GM03348 (cell line): ENCODE data around the gene IGF2R.
A peak's percentile ranks its signal among the peaks of the same experiment; 100 is the strongest.
"Not testable (repeated sequence)": the region's sequence is repeated elsewhere in the genome, so short reads cannot be mapped to it uniquely, and the experiment has no call there.

ENCODE experiments used
- DNase-seq: peaks from one replicate; pipeline ENCODE4 v3.0.0; 2012; ENCODE audit warnings: low spot score

IGF2R gene

DNA sequence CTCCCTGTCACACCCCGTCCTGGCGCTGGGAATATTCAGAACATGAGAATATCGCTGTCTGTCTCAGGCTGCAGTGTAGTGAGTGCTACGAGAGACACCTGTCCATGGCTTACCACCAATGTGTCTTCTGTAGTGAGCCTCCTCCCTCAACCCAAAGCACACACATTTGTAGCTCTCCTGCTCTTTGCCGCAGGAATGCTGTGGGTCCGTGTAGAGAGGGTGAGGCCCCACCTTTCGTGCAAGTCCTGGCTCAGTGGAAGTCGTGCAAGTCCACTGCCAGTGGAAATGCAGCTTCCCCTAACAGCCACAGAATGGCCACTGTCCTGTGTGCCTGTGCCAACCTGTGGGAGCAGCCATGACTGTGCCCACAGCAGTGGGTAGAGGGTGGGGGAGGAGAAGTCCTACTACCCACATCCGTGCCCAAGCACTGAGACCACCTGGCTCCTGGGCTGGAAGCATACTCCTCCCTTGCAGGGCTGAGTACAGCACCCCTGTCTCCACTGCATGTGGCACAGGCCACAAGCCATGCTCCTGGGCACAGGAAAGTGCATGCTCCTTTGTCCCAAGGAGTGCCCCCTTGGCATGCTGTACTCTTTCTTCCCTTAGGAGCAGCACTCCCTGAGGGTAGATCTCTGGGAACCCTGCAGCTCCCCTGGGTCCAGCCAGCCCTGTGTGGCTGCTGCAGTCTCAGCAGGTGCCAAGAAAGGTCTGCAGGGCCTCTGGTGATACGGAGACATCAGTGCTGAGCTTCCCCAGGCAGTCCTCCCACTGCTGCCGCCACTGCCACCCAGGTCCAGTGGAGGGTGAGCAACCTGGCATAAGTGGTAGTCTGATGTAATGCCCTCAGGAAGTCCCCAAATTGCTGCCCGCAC, 28.0 kb downstream of the IGF2R start:
- DNase-seq, result no peak

DNA sequence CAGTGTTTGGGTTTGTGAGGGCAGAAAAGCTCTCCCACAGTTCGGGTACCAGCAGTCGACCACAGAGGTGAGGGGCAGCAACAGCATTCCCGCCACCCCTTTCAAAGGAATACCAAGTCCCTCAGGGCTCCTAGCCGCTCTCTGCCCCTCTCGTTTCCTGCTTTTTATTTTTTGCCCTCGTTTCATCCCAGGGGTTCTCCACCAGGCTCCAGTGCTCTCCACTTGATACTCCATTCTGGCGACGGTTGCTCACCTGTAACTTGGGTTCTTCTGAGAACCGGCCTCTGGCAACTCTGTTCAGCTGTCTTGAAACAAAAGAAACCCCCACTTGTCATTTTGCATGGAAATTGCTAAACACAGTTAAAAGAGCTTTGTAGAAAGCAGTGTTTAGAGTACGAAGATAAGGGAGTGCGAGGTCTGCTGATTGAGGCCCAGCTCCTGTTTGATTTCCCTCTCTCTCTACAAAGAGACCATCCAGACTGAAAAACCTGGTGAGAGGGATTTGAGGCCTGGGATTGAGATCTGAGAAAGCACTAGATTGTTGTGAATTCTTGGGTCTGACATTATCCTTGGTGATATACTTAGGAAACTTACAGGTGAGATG, 28.7 kb downstream of the IGF2R start:
- no peak for DNase-seq

DNA sequence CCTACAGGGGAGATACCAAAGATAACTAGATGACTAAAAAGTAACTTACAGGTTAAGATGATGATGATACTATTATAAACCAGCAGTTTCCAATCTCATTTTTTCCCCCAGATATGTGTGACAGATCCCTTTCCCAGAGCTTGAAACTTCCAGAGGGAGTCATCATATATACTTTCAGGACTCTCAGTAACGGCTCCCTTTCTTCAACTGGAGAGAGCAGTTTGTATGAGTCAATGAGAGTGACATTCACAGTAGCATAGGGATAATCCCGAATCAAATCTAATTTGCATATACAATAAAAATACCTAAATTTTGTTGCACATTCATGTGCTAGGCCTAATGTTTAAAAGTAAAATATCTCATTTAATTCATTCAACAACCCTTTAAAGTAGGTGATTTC, 29.7 kb downstream of the IGF2R start:
- DNase-seq, result no peak

DNA sequence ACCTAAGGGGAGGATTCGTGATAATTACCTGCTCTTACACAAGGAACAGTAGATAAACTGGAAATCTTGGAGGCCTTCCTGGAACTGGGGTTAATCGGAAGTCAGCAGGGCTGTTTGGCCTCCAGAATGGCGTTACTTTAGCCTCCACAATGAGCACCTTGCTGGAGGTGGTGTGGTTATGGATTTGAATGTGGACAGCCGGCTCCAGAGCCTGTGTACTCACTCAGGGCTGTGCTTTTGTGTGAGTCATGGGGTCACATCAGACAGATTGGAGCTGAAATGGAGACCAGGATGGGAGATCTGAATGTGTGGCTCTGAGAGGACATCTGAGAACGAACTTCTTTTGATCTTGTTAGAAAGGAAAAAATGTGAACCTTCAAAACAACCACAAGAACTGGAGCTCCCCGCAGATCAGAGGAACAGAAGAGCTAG, 30.4 kb downstream of the IGF2R start:
- DNase-seq, result no peak

DNA sequence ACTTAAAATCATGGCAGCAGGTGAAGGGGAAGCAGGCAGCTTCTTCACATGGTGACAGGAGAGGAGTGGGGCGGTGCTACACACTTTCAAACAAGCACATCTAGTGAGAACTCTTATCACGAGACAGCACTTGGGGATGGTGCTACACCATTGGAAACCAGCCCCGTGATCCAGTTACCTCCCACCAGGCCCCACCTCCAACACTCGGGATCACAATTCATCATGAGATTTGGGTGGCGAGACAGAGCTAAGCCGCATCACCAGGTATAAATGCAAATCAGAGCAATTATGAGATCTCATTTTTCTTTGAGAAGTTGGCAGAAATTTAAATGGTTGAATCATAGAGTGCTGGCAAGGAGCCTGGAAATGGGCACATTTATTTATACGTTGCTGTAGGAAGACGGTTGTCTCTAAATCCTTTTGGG, 31.4 kb downstream of the IGF2R start:
- no peak for DNase-seq

DNA sequence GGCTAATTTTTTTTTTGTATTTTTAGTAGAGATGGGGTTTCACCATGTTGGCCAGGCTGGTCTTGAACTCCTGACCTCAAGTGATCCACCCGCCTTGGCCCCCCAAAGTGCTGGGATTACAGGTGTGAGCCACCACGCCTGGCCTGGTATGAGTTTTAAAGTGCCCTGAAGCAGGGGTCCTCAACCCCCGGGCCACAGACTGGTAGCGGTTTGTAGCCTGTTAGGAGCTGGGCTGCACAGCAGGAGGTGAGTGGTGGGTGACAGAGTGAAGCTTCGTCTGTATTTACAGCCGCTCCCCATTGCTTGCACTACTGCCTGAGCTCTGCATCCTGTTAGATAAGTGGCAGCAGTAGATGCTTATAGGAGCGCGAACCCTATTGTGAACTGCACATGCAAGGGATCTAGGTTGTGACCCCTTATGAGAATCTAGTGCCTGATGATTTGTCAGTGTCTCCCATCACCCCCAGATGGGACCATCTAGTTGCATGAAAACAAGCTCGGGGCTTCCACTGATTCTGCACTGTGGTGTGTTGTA, 32.1 kb downstream of the IGF2R start:
- not testable (repeated sequence) for DNase-seq

DNA sequence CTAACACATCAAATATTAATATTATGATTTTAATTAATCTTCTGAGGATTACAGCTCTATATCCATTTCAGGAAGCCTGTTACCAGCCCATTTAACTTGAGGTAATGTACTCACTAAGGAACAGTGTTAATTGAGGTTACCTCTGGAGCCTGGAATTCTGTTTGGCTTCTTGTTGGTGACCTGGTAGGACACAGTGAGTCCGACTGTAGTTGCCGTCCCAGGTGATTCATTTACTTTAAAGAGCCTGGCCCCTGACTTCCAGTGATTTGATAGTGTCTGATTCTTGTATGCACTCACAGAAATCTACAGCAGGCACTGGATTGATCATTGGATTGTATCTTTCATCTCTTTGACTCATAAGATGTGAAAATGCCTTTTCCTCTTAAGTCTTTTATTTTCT, 34.0 kb downstream of the IGF2R start:
- DNase-seq, result no peak

DNA sequence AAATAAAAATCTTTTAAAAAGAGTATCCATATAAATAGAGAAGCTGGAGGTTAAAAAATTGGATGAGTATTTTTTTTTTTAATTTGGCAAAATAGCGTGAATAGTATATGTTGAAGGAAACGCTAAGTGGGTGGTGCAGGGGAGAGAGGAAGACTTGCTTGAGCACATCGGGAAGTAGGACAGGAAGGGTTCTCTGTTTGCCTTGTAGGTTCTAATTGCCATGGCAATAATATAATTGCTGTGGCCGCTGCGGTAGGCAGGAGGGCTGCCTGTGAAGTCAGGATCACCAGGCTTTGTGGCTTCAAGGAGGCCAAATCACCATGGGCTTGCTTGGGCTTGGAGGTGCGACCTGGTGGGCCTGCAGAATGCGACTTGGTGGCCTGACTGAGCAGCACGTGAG, 35.1 kb downstream of the IGF2R start:
- no peak for DNase-seq

DNA sequence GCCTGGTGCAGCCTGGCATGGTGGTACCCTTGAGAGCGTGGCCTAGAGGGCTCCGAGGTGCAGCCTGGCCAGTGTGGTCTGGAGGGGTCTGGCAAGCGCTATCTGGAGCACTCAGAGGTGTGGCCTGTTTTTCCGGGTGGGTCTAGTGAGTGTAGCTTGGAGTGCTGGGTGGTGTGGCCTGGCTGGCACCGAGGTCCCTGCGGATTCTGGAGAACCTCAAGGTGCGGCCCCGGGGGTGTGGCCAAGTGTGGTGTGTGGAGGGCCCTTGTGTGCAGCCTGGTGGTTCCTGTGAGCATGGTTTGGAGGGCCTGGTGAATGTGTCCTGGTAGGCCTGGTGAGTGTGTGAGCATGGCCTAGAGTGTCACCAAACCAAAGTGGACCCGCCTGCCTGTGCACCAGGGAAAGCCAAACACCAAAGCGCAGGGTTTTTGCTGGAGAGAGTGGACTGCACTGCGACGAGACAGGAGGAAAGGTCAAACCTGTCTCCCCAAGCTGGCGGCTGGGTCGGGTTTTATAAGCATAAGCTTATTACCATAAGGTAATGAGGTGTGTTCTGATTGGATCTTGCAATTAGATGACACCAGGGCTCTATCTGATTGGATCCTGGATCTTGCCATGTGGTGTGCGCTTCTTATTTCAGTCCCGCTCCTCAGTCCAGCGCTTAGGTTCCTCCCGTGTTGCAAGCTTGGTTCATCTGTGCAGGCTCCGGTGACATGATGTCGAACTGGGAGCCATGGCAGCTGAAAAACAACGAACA, 35.7 kb downstream of the IGF2R start:
- DNase-seq, result no peak

DNA sequence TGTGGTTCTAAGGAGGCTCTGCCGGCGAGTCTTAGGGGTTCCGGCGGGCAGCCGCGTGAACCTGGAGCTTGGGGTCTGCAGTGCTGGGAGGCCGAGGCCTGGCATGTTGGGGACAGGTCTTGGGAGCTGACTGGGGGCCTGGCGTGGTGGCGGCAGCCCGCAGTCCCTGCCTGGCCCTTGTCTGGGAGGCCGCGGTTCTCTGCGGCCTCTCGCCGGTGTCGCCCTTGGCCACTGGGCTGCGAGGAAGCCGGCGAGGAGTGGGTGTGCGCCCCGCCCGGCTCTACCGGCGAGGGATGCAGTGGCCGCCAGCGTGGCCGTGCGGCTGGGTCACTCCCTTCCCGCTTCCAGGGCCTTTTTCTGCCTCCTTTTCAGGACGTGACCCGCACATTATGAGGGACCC, 36.3 kb downstream of the IGF2R start:
- DNase-seq, result no peak

DNA sequence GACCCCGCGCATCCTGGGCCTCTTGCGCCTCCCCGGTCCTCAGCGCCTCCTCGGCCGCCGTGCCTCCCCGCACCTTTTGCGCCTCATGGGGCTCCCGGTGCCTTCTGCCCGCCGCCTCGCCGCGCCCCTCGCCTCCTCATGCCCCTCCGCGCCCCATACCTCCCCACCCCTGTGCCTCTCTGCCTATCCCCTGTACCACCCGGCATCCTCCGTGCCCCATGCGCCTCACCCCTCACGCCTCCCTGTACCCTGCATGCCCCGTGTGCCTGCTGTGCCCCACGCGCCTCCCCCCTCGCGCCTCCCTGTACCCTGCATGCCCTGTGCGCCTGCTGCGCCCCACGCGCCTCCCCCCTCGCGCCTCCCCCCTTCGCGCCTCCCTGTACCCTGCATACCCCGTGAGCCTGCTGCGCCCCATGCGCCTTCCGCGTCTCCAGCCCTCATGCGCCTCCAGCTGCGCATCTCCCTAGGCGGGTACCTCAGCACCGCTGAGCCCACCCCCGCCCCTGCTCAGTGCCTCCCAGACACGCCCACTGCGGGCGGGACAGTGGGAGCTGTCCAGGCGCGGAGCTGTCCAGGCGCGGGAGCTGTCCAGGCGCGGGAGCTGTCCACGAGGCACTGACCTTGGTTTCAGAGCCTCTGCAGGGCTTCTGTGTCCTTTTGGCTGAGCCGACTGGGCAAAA, 37.1 kb downstream of the IGF2R start:
- DNase-seq, result peak; percentile 56

DNA sequence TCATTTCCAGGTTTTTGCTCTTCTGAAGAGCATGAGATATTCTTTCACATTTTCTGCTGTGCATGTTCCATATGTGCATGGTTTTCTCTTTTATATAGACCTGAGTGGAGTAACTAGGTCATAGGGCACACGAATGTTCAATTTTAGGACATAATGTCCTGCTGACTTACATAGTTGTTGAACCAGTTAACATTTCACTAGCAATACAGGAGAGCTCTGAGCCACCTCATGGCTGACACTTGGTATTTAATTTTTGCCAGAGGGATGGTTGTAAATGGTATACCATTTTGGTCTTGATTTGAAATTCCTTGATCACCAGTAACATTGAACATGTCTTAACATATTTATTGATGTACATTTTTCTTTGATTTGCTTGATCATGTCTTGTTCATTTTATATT, 38.3 kb downstream of the IGF2R start:
- DNase-seq, result no peak

DNA sequence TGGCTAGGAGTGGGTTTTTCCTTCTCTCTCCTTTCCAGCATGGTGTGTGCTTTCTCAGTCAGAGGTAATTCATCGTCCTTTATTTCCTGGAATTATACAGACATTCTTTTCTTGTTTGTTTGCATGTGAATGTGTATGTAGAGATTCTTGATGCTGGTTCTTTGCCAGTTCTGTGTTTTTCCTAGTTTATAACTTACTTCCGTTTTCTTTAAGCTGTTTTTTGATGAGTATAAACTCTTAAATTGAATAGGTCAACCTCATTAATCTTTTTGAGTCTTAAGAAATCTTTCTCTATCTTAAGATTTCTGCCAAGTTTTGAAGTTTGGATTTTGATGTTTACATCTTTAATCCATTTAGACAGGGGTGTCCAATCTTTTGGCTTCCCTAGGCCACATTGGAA, 38.7 kb downstream of the IGF2R start:
- no peak for DNase-seq

DNA sequence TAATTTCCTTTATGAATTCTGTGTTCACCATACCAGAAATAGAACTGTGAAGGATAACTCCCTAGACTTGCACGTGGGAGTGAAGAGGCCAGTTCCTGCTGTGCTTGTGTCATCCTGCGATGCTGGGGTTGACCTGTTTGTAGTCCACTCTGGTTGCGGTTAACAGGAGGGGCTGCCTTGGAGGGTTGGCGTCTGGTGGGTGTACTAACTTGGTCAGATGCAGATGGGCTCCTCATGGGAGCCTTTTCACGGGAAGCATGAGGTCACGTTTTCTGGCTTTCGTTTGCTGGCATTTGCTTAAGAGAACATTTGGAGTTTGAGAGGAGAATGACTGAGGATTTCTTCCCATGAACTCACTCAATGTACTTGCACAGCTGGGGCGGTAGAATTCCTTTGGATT, 41.2 kb downstream of the IGF2R start:
- DNase-seq, result peak; percentile 51

DNA sequence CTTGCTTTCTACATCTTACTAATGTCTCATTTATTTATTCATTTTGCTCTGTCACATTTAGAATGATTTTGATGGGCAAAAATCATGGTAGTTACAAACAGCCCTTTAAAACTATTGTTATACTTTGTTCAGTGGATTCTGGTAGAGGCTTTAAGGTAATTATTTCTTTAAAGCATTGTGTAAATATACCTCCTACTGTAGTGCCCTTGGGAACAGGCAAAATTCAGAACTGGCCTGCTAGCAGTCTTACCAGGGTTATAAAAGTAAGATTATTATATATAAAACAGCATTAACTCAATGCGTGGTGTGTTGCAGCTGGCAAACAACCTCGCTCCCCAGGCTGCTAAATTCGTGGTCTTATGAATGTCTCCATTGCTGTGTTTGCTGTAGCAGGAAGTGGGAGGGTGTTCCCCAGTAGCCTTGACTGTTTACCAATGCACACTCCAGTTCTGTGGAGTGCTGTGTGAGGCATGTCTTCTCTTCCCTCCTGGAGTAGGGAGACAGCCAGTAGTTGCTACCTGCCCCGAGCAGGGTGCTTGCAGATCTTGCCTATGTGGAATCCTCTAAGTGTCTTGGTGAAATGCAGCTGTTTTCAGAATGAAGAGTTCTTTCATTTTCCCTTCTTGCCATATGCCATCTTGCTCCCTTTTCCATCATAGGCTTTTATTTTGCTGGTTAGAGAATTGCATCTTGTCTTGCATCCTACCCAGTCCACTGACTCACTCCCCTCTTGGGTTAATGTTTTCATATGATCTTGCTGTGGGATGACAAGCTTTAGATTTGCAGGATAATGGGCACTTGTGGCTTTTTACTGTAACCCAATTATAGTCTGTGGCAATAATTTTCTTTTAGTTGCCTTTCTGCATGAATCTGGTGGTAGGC, 45.3 kb downstream of the IGF2R start:
- no peak for DNase-seq

DNA sequence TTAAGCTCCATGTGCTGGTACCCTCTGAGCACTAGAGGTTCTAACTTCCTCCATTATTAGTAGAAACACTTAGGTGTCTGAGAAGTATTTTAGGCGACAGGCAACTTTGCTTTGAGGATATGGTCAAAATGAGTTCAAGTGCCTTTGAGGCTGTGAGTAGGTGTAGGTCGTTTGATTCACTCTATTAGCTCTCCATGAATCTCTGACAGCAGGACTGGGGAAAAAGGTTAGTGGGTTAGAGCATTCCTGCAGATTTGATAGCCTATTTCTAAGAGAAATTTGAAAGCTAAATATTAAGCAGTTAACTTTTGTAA, 45.9 kb downstream of the IGF2R start:
- no peak for DNase-seq

DNA sequence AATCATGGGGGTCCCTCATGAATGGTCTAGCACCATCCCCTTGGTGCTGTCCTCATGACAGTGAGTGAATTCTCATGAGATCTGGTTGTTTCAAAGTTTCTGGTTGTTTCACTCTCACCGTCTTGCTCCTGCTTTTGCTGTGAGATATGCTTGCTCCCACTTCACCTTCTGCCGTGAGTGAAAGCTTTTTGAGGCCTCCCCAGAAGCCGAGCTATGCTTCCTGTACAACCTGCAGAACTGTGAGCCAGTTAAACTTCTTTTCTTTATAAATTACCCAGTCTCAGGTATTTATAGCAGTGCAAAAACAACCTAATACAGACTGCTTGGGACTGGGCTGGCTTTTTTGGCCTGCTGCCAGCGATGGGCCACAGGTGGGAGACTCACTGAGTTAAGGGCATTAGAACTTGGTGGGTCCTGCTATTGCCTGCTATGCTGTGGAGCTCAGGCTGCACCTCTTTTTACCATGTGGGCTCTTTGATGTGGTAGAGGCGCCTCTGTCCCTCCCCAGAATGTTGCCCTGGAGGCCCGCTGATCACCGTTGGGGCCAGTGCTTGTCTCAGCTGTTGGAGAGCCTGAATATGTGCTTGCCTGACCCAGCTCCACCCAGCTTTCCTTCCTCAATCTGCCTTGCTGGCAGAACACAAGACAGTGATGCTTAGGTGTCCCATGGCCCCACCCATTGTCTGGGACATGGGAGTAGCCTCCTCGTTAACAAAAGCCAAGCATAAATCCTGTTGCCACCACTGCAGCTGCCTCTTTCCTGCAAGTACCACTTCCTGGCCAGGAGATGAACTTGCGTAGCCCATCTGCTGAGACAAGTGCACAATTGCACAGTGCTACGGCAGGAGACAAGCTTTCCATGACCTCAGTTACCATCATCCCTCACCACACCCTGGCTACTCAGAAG, 47.1 kb downstream of the IGF2R start:
- DNase-seq, result no peak

DNA sequence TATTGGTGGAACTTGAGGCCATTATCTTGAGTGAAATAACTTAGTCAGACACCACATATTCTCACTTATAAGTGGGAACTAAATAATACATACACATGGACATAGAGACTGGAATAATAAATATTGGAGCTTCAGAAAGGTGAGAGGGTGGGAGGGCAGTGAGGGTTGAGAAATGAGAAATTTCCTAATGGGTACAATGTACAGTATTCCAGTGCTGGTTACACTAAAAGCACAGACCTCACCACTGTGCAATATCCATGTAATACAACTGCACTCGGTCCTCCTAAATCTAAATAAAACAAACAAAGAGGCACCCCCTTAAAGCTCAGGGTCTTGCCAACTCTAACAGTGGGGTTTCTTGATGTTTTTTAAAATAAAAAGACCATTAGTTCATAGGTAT, 53.2 kb downstream of the IGF2R start:
- no peak for DNase-seq

DNA sequence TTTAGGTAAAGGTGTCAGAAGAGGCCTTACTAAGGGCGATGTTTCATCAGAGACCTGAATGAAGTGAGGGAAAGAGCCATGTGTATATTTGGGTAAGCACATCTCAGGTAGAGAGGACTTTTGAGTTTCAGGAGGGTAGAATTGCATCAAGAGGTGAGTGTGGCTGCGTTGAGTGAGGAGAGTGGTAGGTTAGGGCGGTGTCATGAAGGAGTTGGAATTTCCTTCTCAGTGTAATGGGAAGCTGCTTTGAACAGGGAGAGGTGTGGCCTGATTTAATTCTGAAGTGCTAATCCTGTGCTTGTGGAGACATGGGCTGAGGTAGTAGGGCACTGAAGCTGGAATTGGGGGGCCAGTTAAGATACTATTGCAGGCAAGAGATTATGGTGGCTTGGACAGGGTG, 53.9 kb downstream of the IGF2R start:
- DNase-seq, result no peak

DNA sequence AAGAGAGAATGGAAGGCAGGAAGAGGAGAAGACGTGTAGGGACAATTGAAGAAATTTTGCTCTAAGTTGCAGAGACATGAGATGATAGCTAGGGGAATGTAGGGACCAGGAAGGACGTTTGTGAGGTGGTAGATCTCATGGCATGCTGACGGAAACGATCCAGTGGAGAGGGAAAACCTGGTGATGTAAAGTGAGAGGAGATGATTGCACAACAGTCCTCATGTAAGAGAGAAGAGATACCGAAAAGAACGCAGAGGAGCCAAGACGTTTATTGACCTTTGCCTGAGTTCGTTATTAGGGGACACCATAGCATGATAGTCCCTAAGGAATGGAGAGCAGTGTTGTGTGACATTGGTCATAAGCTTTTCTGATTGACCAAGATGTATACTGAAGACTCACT, 55.3 kb downstream of the IGF2R start:
- DNase-seq, result no peak
